Stimulated activated CD8-positive, alpha-beta memory T cell treated with anti-CD3 and anti-CD28 coated beads, Interleukin-4, amount 100 ng/mL, for 1 hour (primary cell): ENCODE data around the gene ABLIM3.

ENCODE experiments used
- DNase-seq, 2 donors: peaks; one replicate each; pipeline ENCODE4 v3.0.0-alpha.2; 2020; ENCODE audit warnings: low read depth in 2 of 2, low spot score in 1 of 2

The ABLIM3 gene

DNA sequence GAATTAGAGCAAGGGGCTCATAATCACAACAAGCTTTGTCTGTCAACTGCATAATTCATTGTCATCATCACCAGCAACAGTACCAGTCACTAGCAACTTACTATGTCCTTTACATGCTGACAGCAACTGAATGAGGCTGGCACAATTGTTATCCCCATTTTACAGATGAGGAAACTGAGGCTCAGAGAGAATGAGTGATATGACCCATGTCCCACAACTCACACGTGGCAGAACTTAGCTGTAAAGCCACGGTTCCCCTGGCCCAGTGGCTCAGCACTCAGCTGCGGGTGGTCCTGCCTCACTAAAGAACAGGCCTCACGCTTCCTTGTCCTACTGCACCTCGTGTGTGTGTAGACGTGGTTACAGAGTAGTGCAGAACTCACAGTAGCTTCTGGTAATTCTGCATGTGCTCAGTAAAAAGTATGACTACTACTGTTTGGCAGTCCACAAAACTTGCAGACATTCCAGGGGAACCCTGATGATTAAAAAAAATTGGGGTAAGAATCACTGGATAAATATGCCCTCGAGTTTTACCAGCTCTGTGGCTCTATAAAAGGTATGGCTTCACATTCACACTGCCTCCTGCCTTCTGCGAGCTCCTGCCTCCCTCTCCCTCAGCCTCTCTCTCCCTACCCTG, 160.6 kb downstream of the ABLIM3 start:
- no peak for DNase-seq

DNA sequence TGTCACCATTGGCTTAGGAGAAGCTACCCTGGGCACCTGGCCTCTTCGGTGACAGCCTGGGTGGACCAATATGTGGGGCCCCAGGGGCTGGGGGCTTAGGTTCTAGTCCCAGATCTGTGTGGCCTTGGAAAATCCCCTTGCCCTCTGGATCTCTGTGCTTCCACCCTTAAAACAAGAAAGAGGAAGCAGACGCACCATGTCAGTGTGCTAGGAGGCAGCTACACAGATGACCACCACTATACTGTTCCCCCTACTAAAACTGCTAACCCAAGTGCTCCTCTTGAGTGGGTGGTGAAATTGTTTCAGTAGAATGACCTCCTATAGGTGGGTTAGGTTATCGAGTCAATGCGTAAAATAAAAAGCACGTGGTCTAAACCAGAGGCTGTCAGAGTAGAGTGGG, 161.3 kb downstream of the ABLIM3 start:
- no peak for DNase-seq

DNA sequence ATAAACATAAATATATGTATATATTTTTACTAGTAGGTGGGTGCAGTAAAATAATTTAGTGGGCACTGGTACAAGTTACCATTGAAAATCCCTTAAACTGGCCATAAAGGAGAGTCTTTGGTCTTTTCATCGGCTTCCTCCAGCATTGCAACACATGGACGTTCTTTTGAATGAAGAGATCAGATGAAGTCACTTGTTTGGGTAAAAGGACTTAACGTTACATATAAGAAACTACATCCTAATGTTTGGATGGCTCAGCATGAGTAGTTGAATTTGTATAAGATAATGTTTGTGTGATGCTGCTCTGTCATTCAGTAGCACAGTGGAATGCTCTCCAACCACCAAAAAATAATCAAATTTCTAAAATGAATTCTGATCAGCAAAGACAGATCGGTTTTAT, 161.9 kb downstream of the ABLIM3 start:
- no peak for DNase-seq

DNA sequence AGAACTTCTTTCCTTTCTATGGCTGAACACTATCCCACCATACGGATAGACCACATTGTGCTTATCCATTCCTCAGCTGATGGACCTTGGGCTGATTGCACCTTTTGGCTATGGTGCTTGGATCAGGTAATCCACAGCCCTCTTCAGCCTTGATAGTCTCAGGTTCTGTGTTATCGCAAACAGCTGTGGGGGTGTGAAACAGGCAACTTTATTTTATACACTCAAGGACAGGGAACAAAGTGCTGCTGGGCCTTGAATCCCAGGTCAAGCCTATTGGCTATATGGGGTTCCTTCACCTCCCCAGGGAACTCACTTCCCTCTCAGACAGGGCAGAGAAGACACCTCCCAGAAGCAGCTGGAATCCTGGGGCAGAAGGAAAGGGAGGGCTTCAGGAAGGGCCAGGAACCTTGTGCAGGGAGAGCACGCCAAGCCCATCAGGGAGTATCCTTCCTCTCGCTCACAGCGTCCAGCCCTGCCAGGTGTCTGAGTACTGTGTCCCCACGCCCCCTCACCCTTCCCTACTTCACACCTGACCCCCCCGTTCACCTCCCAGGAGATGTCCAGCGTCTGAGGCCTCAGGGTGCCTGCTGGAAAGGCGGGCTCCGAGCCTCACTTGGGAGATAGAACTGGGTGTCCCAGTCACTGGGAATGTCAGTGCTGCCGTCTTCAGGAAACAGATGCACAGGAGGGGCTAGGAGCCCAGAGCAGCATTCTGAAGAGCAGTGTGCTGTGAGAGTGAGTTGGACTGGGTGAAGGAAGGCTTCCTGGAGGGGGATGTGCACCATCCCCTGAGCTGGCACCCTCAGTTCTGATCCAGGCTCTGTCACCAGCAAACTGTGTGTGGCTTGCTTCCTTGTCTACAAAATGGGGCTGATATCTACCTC, 163.1 kb downstream of the ABLIM3 start:
- no peak for DNase-seq

DNA sequence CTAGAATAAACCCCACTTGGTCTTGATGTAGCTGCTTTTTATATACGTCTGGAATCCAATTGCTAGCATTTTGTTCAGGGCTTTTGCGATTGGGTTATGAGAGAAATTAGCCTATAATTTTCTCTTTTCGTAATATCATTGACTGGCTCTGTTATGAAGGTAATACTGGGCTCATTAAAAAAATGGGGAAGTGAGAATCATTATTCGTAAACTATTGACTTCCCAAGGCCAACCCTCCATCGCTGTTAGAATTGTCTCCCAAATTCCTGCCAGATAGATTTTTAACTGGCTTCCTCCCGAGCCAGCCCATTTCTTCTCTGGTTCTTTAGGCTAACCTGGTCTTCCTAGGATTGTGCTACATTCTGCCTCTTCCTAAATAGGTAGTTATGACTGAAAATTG, 168.1 kb downstream of the ABLIM3 start:
- no peak for DNase-seq
